GM21825 (cell line): ENCODE data around the gene ZSWIM8.

Experiments used
- ATAC-seq: cut with Tn5 transposase; IDR thresholded peaks from one replicate; pipeline ENCODE4 v1.9.1; 2021; ENCODE audit warnings: mild to moderate bottlenecking, moderate library complexity; ENCODE audit not compliant: unreplicated experiment

Gene ZSWIM8

GRCh38 chr10:73840056-73840402 lies 54.6 kb downstream of the ZSWIM8 start:
- ATAC-seq: no peak

GRCh38 chr10:73840403-73841060 lies 55.1 kb downstream of the ZSWIM8 start:
- no peak for ATAC-seq

- no peak for ATAC-seq
Observed at GRCh38 chr10:73841061-73841421, 55.6 kb downstream of the ZSWIM8 start.

- no peak for ATAC-seq
Observed at GRCh38 chr10:73841526-73842285, 56.3 kb downstream of the ZSWIM8 start.

- ATAC-seq: no peak
Observed at GRCh38 chr10:73842349-73842748, 56.9 kb downstream of the ZSWIM8 start.

- ATAC-seq: no peak
Observed at GRCh38 chr10:73843261-73843660, 57.9 kb downstream of the ZSWIM8 start.

- ATAC-seq: no peak
Observed at GRCh38 chr10:73847031-73847430, 61.6 kb downstream of the ZSWIM8 start.

- ATAC-seq: peak; percentile 90
Observed at GRCh38 chr10:73848821-73849489, 63.5 kb downstream of the ZSWIM8 start.

GRCh38 chr10:73850211-73850610 lies 64.8 kb downstream of the ZSWIM8 start:
- ATAC-seq: no peak

- ATAC-seq: no peak
Observed at GRCh38 chr10:73850863-73851461, 65.6 kb downstream of the ZSWIM8 start.
